ENCODE results near the gene DOCK10.
A peak's percentile ranks its signal among the peaks of the same experiment; 100 is the strongest.

Gene DOCK10

GRCh38 chr2:224833986-224834385 lies 208.3 kb downstream of the DOCK10 start:
- ATAC-seq (no peak), DNase-seq (no peak)

- ATAC-seq (no peak), DNase-seq (no peak)
Observed at GRCh38 chr2:224832207-224832606, 210.1 kb downstream of the DOCK10 start.

DNA sequence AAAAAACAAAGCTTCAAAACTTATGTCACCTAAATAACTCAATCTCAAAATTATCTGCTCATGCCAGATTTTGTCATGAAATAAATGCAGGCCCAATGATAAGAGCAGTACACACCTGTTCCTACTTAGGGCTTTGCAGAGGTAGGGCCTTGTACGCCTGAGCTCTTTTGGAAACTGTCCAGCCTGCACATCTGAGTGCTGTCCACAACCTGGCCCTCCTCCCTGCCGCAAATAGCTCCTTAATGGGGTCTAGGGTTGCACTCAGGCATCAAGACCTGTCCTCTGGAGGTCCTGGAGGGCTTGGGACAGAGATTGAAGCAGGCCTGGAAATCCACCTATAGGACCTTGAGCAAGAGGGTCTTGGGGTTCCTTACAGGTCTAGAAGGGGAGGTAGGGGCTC lies 210.7 kb downstream of the DOCK10 start:
- no peak for DNase-seq

DNA sequence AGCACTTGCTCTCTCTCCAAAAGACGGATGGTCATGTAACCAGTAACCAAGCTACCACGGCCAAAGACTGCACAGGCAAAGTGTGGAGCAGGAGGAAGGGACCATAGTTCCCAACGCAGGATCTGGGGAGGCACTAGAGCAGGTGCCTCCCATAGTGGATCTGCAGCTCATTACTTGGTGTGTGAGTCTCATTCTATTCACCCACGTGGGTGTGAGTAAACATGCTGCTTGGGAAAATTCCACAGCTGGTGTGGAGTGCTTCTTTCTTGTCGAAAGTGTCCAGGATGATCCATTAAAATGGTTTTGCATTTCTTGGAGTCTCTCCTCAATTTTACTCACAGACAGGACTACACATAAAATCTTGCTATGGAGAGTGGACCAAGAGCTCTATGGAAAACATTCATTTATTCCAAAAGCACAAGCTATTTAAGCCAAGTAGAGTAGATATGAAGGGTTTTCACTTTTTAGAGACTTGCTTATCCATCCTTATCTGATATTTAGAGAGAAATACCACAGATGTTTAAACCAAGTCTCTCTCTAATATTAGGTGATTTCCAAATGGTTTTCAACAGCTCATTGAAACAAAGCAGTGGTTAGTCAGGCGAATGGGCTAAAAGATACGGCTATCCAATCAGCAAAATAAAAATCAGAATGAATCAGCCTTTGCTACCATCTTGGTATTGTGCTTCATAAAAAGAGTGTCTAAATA lies 221.8 kb downstream of the DOCK10 start:
- ATAC-seq, result no peak
- DNase-seq, result no peak

More for the DNA sequence above, 210.7 kb downstream of the DOCK10 start:
- no peak for ATAC-seq

GRCh38 chr2:224819075-224819474 lies 223.2 kb downstream of the DOCK10 start:
- DNase-seq, result no peak

GRCh38 chr2:224817676-224818075 lies 224.6 kb downstream of the DOCK10 start:
- no peak for ATAC-seq

More at GRCh38 chr2:224819075-224819474, 223.2 kb downstream of the DOCK10 start:
- no peak for ATAC-seq

GRCh38 chr2:224816816-224817215 lies 225.5 kb downstream of the DOCK10 start:
- DNase-seq, result no peak
- ATAC-seq, result no peak

More at GRCh38 chr2:224817676-224818075, 224.6 kb downstream of the DOCK10 start:
- DNase-seq, result no peak

DNA sequence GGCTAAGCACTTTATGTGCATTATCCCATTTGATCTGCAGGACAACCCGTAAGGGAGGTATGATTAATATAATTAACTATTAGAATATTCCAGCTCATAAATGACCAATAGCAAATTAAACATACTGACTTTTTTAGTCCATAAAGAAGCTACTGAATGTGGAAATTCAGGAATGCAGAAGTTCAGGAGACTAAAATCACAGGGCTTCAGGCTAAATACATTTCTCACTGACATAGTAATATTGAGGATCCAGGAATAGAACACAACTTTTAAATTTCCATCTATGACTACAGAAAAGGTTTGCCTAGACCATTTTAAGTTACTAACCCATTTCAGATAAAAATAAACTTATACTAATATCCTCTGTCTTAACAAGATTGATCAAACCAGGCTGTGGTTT lies 228.7 kb downstream of the DOCK10 start:
- DNase-seq (no peak), ATAC-seq (no peak)

DNA sequence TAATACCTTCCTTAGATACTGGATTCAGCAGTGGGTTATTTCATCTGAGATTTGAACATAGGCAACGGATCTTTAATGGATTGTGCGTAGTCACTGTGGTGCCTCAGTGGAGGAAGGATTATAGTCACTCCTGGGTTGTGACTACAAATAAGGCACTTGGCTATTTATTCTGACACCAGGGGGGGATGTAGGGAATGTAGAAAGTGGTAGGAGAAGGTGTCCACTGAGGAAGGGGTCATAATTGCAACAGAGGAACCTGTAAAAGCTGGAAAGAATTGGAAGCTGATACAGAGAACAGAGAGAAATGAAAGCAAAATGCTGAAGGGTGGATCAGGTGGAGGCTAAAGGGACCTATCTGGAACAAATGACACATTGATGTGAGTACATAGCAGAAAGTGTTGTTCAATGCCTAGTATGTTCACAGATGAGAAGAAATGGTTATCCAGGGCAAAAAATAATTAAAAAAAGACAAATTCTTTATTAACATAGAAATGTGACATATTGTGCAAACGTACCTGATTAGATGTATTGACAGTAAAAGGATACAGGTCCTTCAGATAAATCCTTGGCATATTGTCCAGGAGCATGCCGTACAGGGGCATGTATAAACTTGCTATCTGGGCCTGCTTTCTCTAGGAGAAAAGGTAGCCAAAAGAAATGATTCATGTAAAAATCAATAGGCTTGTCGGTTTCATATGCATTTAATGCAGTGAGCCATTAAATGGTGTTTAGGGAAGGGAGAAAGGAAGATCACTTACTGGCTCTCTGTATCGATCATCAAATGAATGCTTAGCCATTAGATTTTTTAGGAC lies 234.9 kb downstream of the DOCK10 start:
- DNase-seq, result no peak
- no peak for ATAC-seq

- DNase-seq, result no peak
Observed at GRCh38 chr2:224803930-224804329, 238.3 kb downstream of the DOCK10 start.

GRCh38 chr2:224802407-224802806 lies 239.9 kb downstream of the DOCK10 start:
- no peak for DNase-seq

More at GRCh38 chr2:224803930-224804329, 238.3 kb downstream of the DOCK10 start:
- ATAC-seq, result no peak

DNA sequence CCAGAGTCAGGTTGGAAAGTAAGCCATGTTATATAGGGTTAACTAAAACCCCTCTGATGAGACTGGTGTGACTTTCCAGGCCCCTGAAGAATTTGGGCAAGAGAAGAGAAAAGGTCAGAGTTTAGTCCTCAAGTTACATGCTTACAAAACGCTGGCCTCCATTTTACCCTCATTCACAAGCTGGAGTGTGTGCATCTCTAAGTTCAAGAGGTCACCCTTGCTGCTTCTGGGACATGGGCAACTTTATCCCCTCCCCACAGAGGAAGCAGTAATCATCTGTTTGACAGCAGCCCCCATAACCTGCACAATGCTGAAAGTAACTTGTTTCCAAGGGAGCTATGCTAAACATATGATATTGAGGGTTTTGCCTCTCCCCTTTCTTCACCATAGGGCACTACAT lies 240.9 kb downstream of the DOCK10 start:
- ATAC-seq, result no peak
- DNase-seq, result no peak

More at GRCh38 chr2:224802407-224802806, 239.9 kb downstream of the DOCK10 start:
- no peak for ATAC-seq

DNA sequence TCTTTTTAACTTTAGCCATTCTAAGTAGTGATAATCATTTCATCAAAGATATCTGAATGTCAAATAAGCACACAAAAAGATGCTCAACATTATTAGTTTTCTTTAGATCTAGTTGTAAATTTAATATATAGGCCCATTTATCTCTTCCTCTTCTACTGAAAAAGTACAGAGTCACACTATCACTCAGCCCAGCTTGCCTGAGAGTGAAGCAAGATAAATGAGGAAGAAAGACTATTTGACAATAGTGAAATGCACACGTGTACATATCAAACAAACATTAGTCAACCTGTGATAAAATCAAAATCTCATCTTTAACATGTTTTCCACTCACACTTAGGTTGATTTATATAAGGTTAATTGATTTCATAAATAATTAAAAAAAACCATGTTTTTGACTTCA lies 242.6 kb downstream of the DOCK10 start:
- DNase-seq, result no peak
- ATAC-seq, result no peak

GRCh38 chr2:224798180-224798579 lies 244.1 kb downstream of the DOCK10 start:
- no peak for ATAC-seq
- no peak for DNase-seq

- ATAC-seq, result no peak
- DNase-seq, result no peak
Observed at GRCh38 chr2:224796695-224797305, 245.5 kb downstream of the DOCK10 start.

DNA sequence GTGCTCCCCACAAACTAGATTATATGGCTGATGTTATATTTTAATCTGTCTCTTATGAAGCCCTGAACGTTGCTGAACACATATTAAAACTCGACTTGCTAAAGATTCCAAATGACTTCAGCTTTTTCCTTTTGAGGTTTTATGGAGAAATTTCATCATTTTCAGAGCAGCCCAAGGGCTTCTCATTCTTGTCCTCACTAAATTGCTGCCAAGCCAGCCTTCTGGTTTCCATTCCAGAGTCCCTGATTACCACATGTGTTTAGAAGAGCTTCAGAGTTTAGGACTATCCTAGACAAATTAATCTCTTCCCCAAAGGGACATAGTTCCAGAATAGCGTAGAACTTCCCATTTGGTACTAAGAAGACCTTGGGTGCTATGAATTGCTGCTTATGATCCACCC lies 248.3 kb downstream of the DOCK10 start:
- DNase-seq (no peak), ATAC-seq (no peak)

DNA sequence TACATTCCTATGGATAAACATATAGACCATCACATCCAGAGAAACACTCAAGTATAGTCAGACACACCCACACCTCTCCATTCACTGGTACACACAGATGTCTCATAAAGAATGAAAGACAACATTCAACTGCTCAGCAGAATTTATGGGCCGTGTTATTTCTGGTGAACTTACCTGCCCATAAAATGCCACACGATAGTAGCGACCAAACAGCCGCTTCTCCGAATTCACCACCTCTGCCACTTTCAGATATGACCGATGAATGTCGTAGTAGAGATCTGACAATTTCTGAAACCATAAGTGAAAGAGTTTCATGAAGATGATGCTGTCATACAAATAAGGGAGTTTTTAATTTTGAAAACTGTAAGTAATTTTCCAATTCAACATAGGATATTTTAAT lies 255.4 kb downstream of the DOCK10 start:
- ATAC-seq, result peak; percentile 19
- DNase-seq, result no peak

DNA sequence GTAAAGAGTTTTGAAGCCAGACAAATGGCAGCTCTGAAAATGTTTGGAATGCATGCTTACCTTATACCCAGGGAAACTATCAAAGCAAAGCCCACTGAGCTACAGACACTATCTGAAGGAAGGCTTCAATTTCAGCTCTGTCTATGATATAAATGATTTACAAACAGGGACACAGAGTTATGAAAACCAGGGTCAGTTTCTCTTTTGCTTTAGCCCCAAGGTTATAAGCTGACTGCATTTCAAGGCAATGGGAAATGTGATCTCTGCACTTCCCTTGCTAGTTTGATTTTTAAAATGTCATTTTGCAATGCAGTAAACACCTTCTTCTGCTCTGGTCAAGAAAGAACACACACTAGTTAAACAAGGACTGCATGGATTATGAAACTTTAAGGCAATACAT lies 260.9 kb downstream of the DOCK10 start:
- no peak for ATAC-seq
- no peak for DNase-seq

DNA sequence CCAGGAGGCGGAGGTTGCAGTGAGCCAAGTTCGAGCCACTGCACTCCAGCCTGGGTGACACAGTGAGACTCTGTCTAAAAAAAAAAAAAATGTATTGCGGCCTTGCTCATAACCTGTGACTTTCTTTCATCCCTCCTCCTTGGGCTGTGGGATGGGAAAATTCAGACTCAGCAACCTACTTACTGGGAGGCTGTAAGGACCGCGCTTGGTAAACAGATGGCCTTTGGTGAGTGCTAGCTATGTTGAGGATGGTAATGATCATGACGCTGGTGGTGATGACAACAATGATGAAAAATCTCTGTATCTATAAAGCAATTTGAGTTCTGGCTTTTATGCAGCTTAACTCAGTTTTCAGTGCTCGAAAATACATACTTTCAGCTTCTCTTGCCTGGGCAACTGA lies 261.4 kb downstream of the DOCK10 start:
- ATAC-seq (no peak), DNase-seq (no peak)

GRCh38 chr2:224780106-224780505 lies 262.2 kb downstream of the DOCK10 start:
- ATAC-seq (no peak), DNase-seq (no peak)

GRCh38 chr2:224778474-224778877 lies 263.8 kb downstream of the DOCK10 start:
- no peak for ATAC-seq
- peak; percentile 48 for DNase-seq

GRCh38 chr2:224777559-224777930 lies 264.7 kb downstream of the DOCK10 start:
- no peak for DNase-seq

More at GRCh38 chr2:224777559-224777930, 264.7 kb downstream of the DOCK10 start:
- ATAC-seq, result no peak

All from stimulated activated naive CD8-positive, alpha-beta T cell treated with anti-CD3 and anti-CD28 coated beads, Interleukin-15, Interleukin-2, amounts not matched to agents 100 U/mL and 50 U/mL, for 24 hours (primary cell).